Breast epithelium (tissue), 4 donors: Measurements from ENCODE around the gene KIF18A. TPM values are rescaled to one million over a fixed set of nuclear protein-coding genes. Genes with fewer than 3 reads are reported as not detected.
"Not testable (repeated sequence)": the region's sequence is repeated elsewhere in the genome, so short reads cannot be mapped to it uniquely, and the experiment has no call there.

Experiments used
- DNase-seq, 2 donors: peaks; one replicate each; pipeline ENCODE4 v3.0.0-alpha.2; 2019; ENCODE audit warnings: low spot score in 2 of 2
- H3K27ac ChIP-seq, 2 donors: fragments of 200-600 bp; sonication (generic) in 1 of 2; one replicate each; pipeline ENCODE4 v1.5.1; 2016 to 2019; ENCODE audit warnings: mild to moderate bottlenecking in 1 of 2
- H3K27me3 ChIP-seq, 2 donors: fragments of 200-600 bp; sonication (generic) in 1 of 2; one replicate each; pipeline versions ENCODE4 v1.5.1 to v1.6.0; 2017 to 2019; ENCODE audit warnings: control low read depth in 1 of 2, mild to moderate bottlenecking in 1 of 2
- H3K36me3 ChIP-seq: fragments of 200-600 bp; one replicate; pipeline ENCODE4 v1.5.1; 2019
- H3K4me1 ChIP-seq, 2 donors: fragments of 200-600 bp; sonication (generic); one replicate each; pipeline ENCODE4 v1.5.1; 2016 to 2019; ENCODE audit warnings: control low read depth in 1 of 2
- H3K4me3 ChIP-seq, 3 donors: fragments of 200-600 bp; sonication (generic); 1 replicate in 2 of 3; 2 replicates in 1 of 3; pipeline ENCODE4 v1.5.1; 2016 to 2019; ENCODE audit warnings: mild to moderate bottlenecking in 3 of 3, moderate library complexity in 2 of 3
- H3K9me3 ChIP-seq, 2 donors: fragments of 200-600 bp; sonication (generic) in 1 of 2; one replicate each; pipeline ENCODE4 v1.5.1; 2016 to 2019; ENCODE audit warnings: control low read depth in 1 of 2
- POLR2A ChIP-seq: fragments of 450-650 bp; IDR thresholded peaks from one replicate; pipeline ENCODE4 v1.6.1; 2016; ENCODE audit warnings: antibody characterized with exemption, mild to moderate bottlenecking, moderate library complexity
- POLR2AphosphoS5 ChIP-seq, 3 donors: sonication (generic); formaldehyde crosslinking; IDR thresholded peaks; one replicate each; pipeline ENCODE4 v1.6.1; 2017; ENCODE audit warnings: antibody characterized with exemption in 3 of 3
- intact Hi-C: fragments of 100-400 bp; cut with DNase I; formaldehyde crosslinking; loops from one replicate; pipeline ENCODE4 v1.15.1; 2023; ENCODE audit warnings: low total_unique reads
- total RNA-seq, 3 donors: library from RNA; depleted of rRNA; stranded (reverse); fragments of >200 nt; gene quantifications; one replicate each; pipeline ENCODE4 v1.1.0, GENCODE V29; 2016
- TF ChIP-seq, protein P1 (sequence below), 3 donors: fragments of 450-650 bp; IDR thresholded peaks; one replicate each; pipeline ENCODE4 v1.5.1; 2016 to 2017; ENCODE audit warnings: antibody characterized with exemption in 3 of 3, mild to moderate bottlenecking in 3 of 3, moderate library complexity in 3 of 3

The KIF18A gene
- total RNA-seq, 3 donors from 2014 or later, result 0.32 to 1.5 (median 0.33) TPM

DNA sequence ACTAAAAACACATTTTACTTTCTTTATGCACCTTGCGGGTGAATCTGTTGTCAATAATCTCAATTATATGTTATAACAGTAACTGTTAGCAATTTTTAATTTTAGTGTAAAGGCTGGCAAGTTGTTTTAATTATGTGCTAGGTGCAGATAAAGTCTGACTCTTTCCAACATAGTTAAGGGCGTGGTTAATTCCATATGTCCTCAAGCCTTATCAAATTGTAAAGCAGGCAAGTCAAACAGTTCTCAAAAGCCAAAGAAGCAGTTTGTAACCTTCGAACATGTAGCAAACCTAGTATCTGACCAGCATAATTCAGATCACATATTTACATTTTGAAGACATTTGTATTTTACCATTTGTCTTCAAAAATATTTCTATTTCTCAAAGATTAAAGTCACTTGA, 29.4 kb upstream of the KIF18A start:
- intact Hi-C loops, result no loop called here
- TF ChIP-seq, protein P1, sequence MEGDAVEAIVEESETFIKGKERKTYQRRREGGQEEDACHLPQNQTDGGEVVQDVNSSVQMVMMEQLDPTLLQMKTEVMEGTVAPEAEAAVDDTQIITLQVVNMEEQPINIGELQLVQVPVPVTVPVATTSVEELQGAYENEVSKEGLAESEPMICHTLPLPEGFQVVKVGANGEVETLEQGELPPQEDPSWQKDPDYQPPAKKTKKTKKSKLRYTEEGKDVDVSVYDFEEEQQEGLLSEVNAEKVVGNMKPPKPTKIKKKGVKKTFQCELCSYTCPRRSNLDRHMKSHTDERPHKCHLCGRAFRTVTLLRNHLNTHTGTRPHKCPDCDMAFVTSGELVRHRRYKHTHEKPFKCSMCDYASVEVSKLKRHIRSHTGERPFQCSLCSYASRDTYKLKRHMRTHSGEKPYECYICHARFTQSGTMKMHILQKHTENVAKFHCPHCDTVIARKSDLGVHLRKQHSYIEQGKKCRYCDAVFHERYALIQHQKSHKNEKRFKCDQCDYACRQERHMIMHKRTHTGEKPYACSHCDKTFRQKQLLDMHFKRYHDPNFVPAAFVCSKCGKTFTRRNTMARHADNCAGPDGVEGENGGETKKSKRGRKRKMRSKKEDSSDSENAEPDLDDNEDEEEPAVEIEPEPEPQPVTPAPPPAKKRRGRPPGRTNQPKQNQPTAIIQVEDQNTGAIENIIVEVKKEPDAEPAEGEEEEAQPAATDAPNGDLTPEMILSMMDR (IDR thresholded peaks at IDR 0.05), result no peak
- no peak for TF ChIP-seq POLR2AphosphoS5 (IDR thresholded peaks at IDR 0.05)
- TF ChIP-seq POLR2A, result no peak
- no peak for DNase-seq
- Histone ChIP-seq H3K4me3 (no peak overlapping the region), H3K27me3 (no peaks in the 10 kb centered on the region), H3K4me1 (no peaks in the 10 kb centered on the region), H3K9me3 (peaks cover 23 to 33% of the 10 kb centered on the region in 2 donors), H3K27ac (no peak overlapping the region), H3K36me3 (no peaks in the 10 kb centered on the region)

DNA sequence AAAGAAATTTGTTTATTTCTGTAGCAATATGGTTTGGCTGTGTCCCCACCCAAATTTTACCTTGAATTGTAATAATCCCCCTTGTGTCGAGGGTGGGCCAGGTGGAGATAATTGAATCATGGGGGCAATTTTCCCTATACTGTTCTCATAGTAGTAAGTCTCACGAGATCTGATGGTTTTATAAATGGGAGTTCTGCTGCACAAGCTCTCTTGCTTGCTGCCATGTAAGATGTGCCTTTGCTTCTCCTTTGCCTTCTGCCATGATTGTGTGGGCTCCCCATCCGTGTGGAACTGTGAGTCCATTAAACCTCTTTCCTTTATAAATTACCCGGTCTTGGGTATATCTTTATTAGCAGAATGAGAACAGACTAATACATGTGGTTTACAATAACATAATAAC, 28.2 kb upstream of the KIF18A start:
- H3K4me1 ChIP-seq, H3K27me3 ChIP-seq, intact Hi-C loops, DNase-seq, H3K36me3 ChIP-seq, H3K27ac ChIP-seq, H3K4me3 ChIP-seq: not testable (repeated sequence)
- peaks cover 23 to 31% of the 10 kb centered on the region in 2 donors for H3K9me3 ChIP-seq

DNA sequence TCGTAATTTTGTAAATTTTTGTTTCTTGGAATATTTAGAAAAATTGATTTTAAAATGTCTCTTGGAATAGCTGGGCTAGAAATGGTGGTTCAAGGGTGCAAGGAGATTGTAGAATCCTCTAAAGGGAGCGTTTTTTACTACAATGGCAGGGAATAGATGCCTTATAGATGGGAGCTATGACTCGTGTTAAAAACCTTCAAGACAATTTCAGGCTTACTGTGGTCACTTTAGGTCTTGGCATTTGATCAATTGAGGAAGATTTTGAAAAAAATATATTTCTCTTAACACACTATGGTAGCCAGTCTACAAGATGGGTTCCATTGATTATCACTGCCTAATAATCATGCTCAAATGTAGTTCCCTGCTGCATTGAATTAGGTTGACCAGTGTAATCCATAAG, 25.2 kb upstream of the KIF18A start:
- Histone ChIP-seq H3K36me3 (no peaks in the 10 kb centered on the region), H3K27me3 (no peaks in the 10 kb centered on the region), H3K4me3 (no peak overlapping the region), H3K27ac (no peak overlapping the region), H3K9me3 (peaks cover 0 to under 1% of the 10 kb centered on the region in 2 donors), H3K4me1 (no peaks in the 10 kb centered on the region)
- TF ChIP-seq, protein P1 (IDR thresholded peaks at IDR 0.05), result no peak
- TF ChIP-seq POLR2AphosphoS5 (IDR thresholded peaks at IDR 0.05) (no peak), POLR2A (no peak)
- intact Hi-C loops, result no loop called here
- no peak for DNase-seq

DNA sequence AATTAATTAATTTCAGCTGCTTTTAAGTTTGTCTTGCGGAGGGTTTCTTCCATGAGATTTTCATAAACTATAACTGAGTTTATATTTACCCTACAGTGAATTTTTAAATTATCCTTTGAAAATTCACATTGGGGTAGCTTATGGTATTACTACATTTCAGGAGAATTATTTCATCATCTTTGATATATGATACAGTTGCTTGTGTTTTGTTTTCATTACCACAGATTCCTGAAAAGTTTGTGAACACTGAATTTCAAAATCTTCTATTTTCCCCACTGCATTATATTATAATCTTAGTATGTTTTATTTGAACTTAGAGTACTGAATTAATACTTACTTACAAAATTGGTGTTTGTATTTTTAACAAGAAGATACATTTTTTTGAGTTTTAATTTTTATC, 24.6 kb upstream of the KIF18A start:
- Histone ChIP-seq H3K9me3 (no peaks in the 10 kb centered on the region), H3K27me3 (no peaks in the 10 kb centered on the region), H3K36me3 (no peaks in the 10 kb centered on the region), H3K4me1 (no peaks in the 10 kb centered on the region), H3K27ac (no peak overlapping the region), H3K4me3 (no peak overlapping the region)
- no peak for DNase-seq
- intact Hi-C loops, result no loop called here
- TF ChIP-seq POLR2AphosphoS5 (IDR thresholded peaks at IDR 0.05), result no peak

DNA sequence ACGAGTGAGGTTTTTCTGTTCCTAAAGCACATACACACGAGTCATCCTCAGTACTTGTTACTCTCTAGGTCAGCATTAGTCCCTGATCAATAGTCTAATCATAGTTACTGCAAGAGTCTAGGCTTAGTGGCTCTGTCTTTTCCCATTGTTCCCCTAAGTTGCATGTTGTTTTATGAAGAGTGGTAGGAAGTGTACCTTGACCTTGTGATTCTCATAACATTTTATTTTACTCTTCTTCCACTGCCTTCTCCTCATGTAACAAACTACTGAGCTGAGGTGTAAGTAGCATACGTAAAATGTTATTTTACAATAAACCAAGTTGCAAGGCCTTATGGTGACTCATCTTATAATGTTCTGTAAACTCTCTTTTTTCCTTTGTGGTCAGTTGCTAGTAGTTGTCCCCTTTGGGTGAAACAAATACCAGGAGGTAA, 15.2 kb upstream of the KIF18A start:
- no peak for DNase-seq
- intact Hi-C loops, result no loop called here

DNA sequence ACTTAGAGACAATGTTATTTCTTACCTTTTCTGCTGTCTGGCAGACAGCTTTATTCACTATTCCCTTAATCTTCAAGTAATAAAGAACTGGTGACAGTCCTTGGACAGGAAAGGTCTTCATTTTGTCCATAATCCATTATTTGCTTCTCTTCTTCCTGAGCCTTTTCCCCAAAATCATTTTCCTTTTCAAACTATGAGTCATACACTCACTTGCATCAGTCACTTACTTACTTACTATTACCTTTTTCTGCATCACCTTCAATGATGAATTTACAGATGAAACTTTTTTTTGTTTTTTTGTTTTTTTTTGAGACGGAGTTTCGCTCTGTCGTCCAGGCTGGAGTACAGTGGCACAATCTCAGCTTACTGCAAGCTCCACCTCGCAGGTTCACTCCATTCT, 9.8 kb upstream of the KIF18A start:
- H3K36me3 ChIP-seq, result no peaks in the 10 kb centered on the region
- intact Hi-C loops, result no loop called here
- TF ChIP-seq POLR2A, result no peak
- TF ChIP-seq, protein P1 (IDR thresholded peaks at IDR 0.05), result no peak
- no peak for TF ChIP-seq POLR2AphosphoS5 (IDR thresholded peaks at IDR 0.05)
- no peak overlapping the region for H3K4me3 ChIP-seq
- no peaks in the 10 kb centered on the region for H3K4me1 ChIP-seq
- DNase-seq, result no peak
- no peaks in the 10 kb centered on the region for H3K9me3 ChIP-seq
- H3K27ac ChIP-seq, result no peak overlapping the region
- no peaks in the 10 kb centered on the region for H3K27me3 ChIP-seq

More for the DNA sequence above, 15.2 kb upstream of the KIF18A start:
- H3K36me3 ChIP-seq, result no peaks in the 10 kb centered on the region
- H3K4me1 ChIP-seq, result no peaks in the 10 kb centered on the region
- TF ChIP-seq POLR2AphosphoS5 (IDR thresholded peaks at IDR 0.05) (no peak), POLR2A (no peak)
- TF ChIP-seq, protein P1 (IDR thresholded peaks at IDR 0.05), result no peak
- H3K27me3 ChIP-seq, result no peaks in the 10 kb centered on the region
- no peaks in the 10 kb centered on the region for H3K9me3 ChIP-seq
- no peak overlapping the region for H3K27ac ChIP-seq
- H3K4me3 ChIP-seq, result no peak overlapping the region
